Measurements from ENCODE around the gene DHFR.

GRCh38 chr5:80622756-80623155, 32.0 kb downstream of the DHFR start:
- TF ChIP-seq, protein P1, sequence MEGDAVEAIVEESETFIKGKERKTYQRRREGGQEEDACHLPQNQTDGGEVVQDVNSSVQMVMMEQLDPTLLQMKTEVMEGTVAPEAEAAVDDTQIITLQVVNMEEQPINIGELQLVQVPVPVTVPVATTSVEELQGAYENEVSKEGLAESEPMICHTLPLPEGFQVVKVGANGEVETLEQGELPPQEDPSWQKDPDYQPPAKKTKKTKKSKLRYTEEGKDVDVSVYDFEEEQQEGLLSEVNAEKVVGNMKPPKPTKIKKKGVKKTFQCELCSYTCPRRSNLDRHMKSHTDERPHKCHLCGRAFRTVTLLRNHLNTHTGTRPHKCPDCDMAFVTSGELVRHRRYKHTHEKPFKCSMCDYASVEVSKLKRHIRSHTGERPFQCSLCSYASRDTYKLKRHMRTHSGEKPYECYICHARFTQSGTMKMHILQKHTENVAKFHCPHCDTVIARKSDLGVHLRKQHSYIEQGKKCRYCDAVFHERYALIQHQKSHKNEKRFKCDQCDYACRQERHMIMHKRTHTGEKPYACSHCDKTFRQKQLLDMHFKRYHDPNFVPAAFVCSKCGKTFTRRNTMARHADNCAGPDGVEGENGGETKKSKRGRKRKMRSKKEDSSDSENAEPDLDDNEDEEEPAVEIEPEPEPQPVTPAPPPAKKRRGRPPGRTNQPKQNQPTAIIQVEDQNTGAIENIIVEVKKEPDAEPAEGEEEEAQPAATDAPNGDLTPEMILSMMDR (IDR thresholded peaks at IDR 0.05) = no peak
- no peak for TF ChIP-seq POLR2A (IDR thresholded peaks at IDR 0.05)

All from breast epithelium (tissue), 3 donors.